ENCODE data around the gene VEPH1. TPM values are rescaled to one million over a fixed set of nuclear protein-coding genes. Genes with fewer than 3 reads are reported as not detected.

VEPH1 gene
- total RNA-seq, 1 experiment from 2014 or later: 7.7 TPM

- H3K23ac ChIP-seq (ENCODE audit: insufficient read length, low read depth, low read length): no peak overlapping the region
- H3K9me3 ChIP-seq (ENCODE audit: control insufficient read depth, low read depth, low read length): no peaks in the 10 kb centered on the region
- H3K27ac ChIP-seq (ENCODE audit: insufficient read length, low read depth, low read length): no peak overlapping the region
- Mint-ChIP-seq H3K27ac (no peak overlapping the region), H3K27me3 (ENCODE audit: low read depth) (no peaks in the 10 kb centered on the region; the same call in none of the 2 replicates), H3K9me3 (no peaks in the 10 kb centered on the region), H3K36me3 (ENCODE audit: insufficient read depth in 1 of 3, low read depth in 3 of 3) (no peaks in the 10 kb centered on the region), H3K4me3 (no peak overlapping the region), H3K4me1 (no peaks in the 10 kb centered on the region)
- H3K23me2 ChIP-seq (ENCODE audit: insufficient read length, low read depth, low read length, poor library complexity, severe bottlenecking): no peaks in the 10 kb centered on the region
- no peak overlapping the region for H3K14ac ChIP-seq (ENCODE audit: insufficient read depth, low read length)
- H2BK15ac ChIP-seq (ENCODE audit: low read depth, low read length): no peak overlapping the region
- DNase-seq: no peak
- no peak overlapping the region for H2BK12ac ChIP-seq (ENCODE audit: insufficient read length, low read depth, low read length)
- no peak overlapping the region for H3K56ac ChIP-seq (ENCODE audit: insufficient read length, low read depth, low read length)
- H2BK5ac ChIP-seq (ENCODE audit: insufficient read length, low read length): no peak overlapping the region
- no peaks in the 10 kb centered on the region for H3K4me1 ChIP-seq (ENCODE audit: insufficient read depth, low read length)
- no CpG with 5 or more reads among the region's 3 CpGs for WGBS (ENCODE audit: extremely low coverage, insufficient read length, low lambda C conversion rate)
- no peak overlapping the region for H3K4me2 ChIP-seq (ENCODE audit: insufficient read depth, insufficient read length, low read length)
- H3K9ac ChIP-seq (ENCODE audit: extremely low read depth, insufficient read length, low read length): no peak overlapping the region
- no peak overlapping the region for H3T11ph ChIP-seq (ENCODE audit: low read length)
- H4K20me1 ChIP-seq (ENCODE audit: control insufficient read depth, insufficient read depth, insufficient read length): no peaks in the 10 kb centered on the region
- H2BK120ac ChIP-seq (ENCODE audit: low read depth, low read length, poor library complexity, severe bottlenecking): no peak overlapping the region
- no peaks in the 10 kb centered on the region for H3K27me3 ChIP-seq (ENCODE audit: insufficient read depth, low read length)
- H3K4ac ChIP-seq (ENCODE audit: low read depth, low read length): no peak overlapping the region
- H3K79me2 ChIP-seq (ENCODE audit: insufficient read depth, low read length): no peaks in the 10 kb centered on the region
- no peak overlapping the region for H4K8ac ChIP-seq (replicated peaks; ENCODE audit: insufficient read length, low read depth, low read length)
- no peak overlapping the region for H4K5ac ChIP-seq (ENCODE audit: insufficient read length, low read depth, low read length)
- no peak overlapping the region for H3K18ac ChIP-seq (ENCODE audit: insufficient read length, low read depth, low read length)
- no peak overlapping the region for H2AK5ac ChIP-seq (ENCODE audit: insufficient read length, low read length)
- no peak for TF ChIP-seq CTCF (conservative IDR thresholded peaks at IDR 0.05)
- H2AFZ ChIP-seq (ENCODE audit: low read length): no peak overlapping the region
- no peak overlapping the region for H4K91ac ChIP-seq (ENCODE audit: insufficient read length, low read depth, low read length)
- H3K79me1 ChIP-seq (ENCODE audit: insufficient read depth, low read depth, low read length, poor library complexity, severe bottlenecking): no peaks in the 10 kb centered on the region
- H2BK20ac ChIP-seq (ENCODE audit: low read depth, low read length, poor library complexity, severe bottlenecking): no peak overlapping the region
These were observed 104.6 kb downstream of the VEPH1 start for GRCh38 chr3:157398598-157398997.
